ENCODE measurements around the gene PIH1D2.

PIH1D2 gene

GRCh38 chr11:112019066-112019465, 54.8 kb downstream of the PIH1D2 start:
- H3K9me3 ChIP-seq (ENCODE audit: insufficient read depth, low read length), result no peaks in the 10 kb centered on the region
- no peaks in the 10 kb centered on the region for H4K20me1 ChIP-seq (ENCODE audit: low read depth, low read length)
- no peaks in the 10 kb centered on the region for H3K79me2 ChIP-seq (ENCODE audit: insufficient read depth, low read length)
- no peaks in the 10 kb centered on the region for H3K9me2 ChIP-seq (replicated peaks; ENCODE audit: insufficient read depth, low read length)
- H3F3A ChIP-seq (ENCODE audit: insufficient read depth), result no peaks in the 10 kb centered on the region; the same call in 1 of the 2 replicates
- no peaks in the 10 kb centered on the region for H3K36me3 ChIP-seq (ENCODE audit: low read length)
- H3K4me2 ChIP-seq (ENCODE audit: low read depth, low read length, poor library complexity, severe bottlenecking), result no peak overlapping the region
- no peak overlapping the region for H2AFZ ChIP-seq (ENCODE audit: low read depth, low read length, severe bottlenecking)
- TF ChIP-seq CTCF (IDR thresholded peaks at IDR 0.05; ENCODE audit: insufficient read depth, low read length, poor library complexity, severe bottlenecking) (no peak), EZH2phosphoT487 (conservative IDR thresholded peaks at IDR 0.05; ENCODE audit: low read length) (no peak)
- no peaks in the 10 kb centered on the region for H3K27me3 ChIP-seq (ENCODE audit: low read length)
- H3K9ac ChIP-seq (ENCODE audit: low read length), result no peak overlapping the region
- no peak overlapping the region for H3K27ac ChIP-seq (ENCODE audit: low read depth, low read length)
- H3K4me3 ChIP-seq (ENCODE audit: insufficient read depth, low read length, poor library complexity, severe bottlenecking), result no peak overlapping the region
